Right lobe of liver (tissue), 6 donors: ENCODE data around the gene TEX13C. TPM values are rescaled to one million over a fixed set of nuclear protein-coding genes. Genes with fewer than 3 reads are reported as not detected.

Experiments
- ATAC-seq, 4 donors: fragments of 200-7000 bp; cut with Tn5 transposase; one replicate each; pipeline ENCODE4 v1.9.1; 2020; ENCODE audit warnings: mild to moderate bottlenecking in 4 of 4, moderate library complexity in 4 of 4
- DNase-seq, 3 donors: peaks; one replicate each; pipeline ENCODE4 v3.0.0-alpha.2; 2020
- H3K27ac ChIP-seq, 3 donors: fragments of 200-600 bp; one replicate each; pipeline ENCODE4 v1.8.0; 2022
- H3K27me3 ChIP-seq, 2 donors: fragments of 200-600 bp; one replicate each; pipeline ENCODE4 v1.8.0; 2022
- H3K36me3 ChIP-seq, 4 donors: fragments of 200-600 bp; sonication (generic) in 1 of 4; one replicate each; pipeline versions ENCODE4 v1.5.1 to v1.8.0; 2017 to 2022; ENCODE audit warnings: control low read depth in 1 of 4
- H3K4me1 ChIP-seq, 4 donors: fragments of 200-600 bp; sonication (generic) in 1 of 4; one replicate each; pipeline versions ENCODE4 v1.5.1 to v1.8.0; 2017 to 2022; ENCODE audit warnings: control low read depth in 1 of 4
- H3K4me3 ChIP-seq, 3 donors: fragments of 200-600 bp; one replicate each; pipeline ENCODE4 v1.8.0; 2022
- H3K9me3 ChIP-seq, 4 donors: fragments of 200-600 bp; sonication (generic) in 1 of 4; one replicate each; pipeline versions ENCODE4 v1.5.1 to v1.8.0; 2017 to 2022; ENCODE audit warnings: control low read depth in 1 of 4
- POLR2A ChIP-seq: fragments of 450-650 bp; IDR thresholded peaks from one replicate; pipeline ENCODE4 v1.6.1; 2017; ENCODE audit warnings: antibody characterized with exemption, mild to moderate bottlenecking
- WGBS: methylation state at CpG from one replicate; pipeline ENCODE4 v1.1.6; 2018; ENCODE audit warnings: low coverage, low lambda C conversion rate; ENCODE audit not compliant: insufficient coverage; ENCODE audit errors: missing lambda C conversion rate; 5-methylcytosine and 5-hydroxymethylcytosine counted together
- intact Hi-C, 2 donors: fragments of 100-400 bp; cut with DNase I; formaldehyde crosslinking; loops; one replicate each; pipeline versions ENCODE4 v1.11.2 to v1.14.1; 2022
- total RNA-seq, 6 experiments: library from RNA; depleted of rRNA in 2 of 6; stranded (reverse); fragments of >200 nt in 2 of 6; fragmentation: NEBNext Ultra II Directional in 3 of 6; extraction: Animal tissue kit (Norgen Biotek cat#: 25700) in 3 of 6; gene quantifications; one replicate each; pipeline versions ENCODE4 v1.1.0 to v1.2.4, GENCODE V29; 2016 to 2023
- TF ChIP-seq, protein P1 (sequence below), 4 donors: fragments of 200-600 bp in 3 of 4; fragments of 450-650 bp in 1 of 4; IDR thresholded peaks; one replicate each; pipeline versions ENCODE4 v1.5.1 to v1.8.0; 2016 to 2022; ENCODE audit warnings: antibody characterized with exemption in 4 of 4, mild to moderate bottlenecking in 2 of 4
- donor health status: DM: no; HTN: yes; CAD: no.
- donor health status: DM: no; HTN: no; CAD: no.
- donor health status: DM: no; HTN: no; CAD: no.
- donor health status: DM: no; HTN: yes; CAD: no.
- donor health status: DM: no; HTN: yes; CAD: no.

Gene TEX13C
- total RNA-seq, 6 experiments from 2014 or later = not detected

GRCh38 chrX:125289920-125290319 lies 29.8 kb upstream of the TEX13C start:
- no peaks in the 10 kb centered on the region for H3K36me3 ChIP-seq
- H3K27me3 ChIP-seq = no peaks in the 10 kb centered on the region
- ATAC-seq (no peak), DNase-seq (no peak)
- peaks cover 0 to 12% (median 4%) of the 10 kb centered on the region in 4 donors for H3K4me1 ChIP-seq
- 68% methylated on average over 3 of the region's 3 CpGs for WGBS
- intact Hi-C loops = no loop called here
- TF ChIP-seq POLR2A = no peak
- TF ChIP-seq, protein P1, sequence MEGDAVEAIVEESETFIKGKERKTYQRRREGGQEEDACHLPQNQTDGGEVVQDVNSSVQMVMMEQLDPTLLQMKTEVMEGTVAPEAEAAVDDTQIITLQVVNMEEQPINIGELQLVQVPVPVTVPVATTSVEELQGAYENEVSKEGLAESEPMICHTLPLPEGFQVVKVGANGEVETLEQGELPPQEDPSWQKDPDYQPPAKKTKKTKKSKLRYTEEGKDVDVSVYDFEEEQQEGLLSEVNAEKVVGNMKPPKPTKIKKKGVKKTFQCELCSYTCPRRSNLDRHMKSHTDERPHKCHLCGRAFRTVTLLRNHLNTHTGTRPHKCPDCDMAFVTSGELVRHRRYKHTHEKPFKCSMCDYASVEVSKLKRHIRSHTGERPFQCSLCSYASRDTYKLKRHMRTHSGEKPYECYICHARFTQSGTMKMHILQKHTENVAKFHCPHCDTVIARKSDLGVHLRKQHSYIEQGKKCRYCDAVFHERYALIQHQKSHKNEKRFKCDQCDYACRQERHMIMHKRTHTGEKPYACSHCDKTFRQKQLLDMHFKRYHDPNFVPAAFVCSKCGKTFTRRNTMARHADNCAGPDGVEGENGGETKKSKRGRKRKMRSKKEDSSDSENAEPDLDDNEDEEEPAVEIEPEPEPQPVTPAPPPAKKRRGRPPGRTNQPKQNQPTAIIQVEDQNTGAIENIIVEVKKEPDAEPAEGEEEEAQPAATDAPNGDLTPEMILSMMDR (IDR thresholded peaks at IDR 0.05) = no peak
- H3K27ac ChIP-seq = no peak overlapping the region
- H3K4me3 ChIP-seq = no peak overlapping the region
- H3K9me3 ChIP-seq = no peaks in the 10 kb centered on the region

GRCh38 chrX:125291124-125291523 lies 28.5 kb upstream of the TEX13C start:
- TF ChIP-seq, protein P1 (IDR thresholded peaks at IDR 0.05) = no peak
- no peak for TF ChIP-seq POLR2A
- Histone ChIP-seq H3K9me3 (no peaks in the 10 kb centered on the region), H3K27ac (no peak overlapping the region), H3K27me3 (no peaks in the 10 kb centered on the region), H3K4me1 (peaks cover 0 to 14% (median 6%) of the 10 kb centered on the region in 4 donors), H3K4me3 (no peak overlapping the region), H3K36me3 (no peaks in the 10 kb centered on the region)
- intact Hi-C loops = no loop called here
- no peak for DNase-seq
- peak; percentile 54 to 67 (median 60) for ATAC-seq

DNA sequence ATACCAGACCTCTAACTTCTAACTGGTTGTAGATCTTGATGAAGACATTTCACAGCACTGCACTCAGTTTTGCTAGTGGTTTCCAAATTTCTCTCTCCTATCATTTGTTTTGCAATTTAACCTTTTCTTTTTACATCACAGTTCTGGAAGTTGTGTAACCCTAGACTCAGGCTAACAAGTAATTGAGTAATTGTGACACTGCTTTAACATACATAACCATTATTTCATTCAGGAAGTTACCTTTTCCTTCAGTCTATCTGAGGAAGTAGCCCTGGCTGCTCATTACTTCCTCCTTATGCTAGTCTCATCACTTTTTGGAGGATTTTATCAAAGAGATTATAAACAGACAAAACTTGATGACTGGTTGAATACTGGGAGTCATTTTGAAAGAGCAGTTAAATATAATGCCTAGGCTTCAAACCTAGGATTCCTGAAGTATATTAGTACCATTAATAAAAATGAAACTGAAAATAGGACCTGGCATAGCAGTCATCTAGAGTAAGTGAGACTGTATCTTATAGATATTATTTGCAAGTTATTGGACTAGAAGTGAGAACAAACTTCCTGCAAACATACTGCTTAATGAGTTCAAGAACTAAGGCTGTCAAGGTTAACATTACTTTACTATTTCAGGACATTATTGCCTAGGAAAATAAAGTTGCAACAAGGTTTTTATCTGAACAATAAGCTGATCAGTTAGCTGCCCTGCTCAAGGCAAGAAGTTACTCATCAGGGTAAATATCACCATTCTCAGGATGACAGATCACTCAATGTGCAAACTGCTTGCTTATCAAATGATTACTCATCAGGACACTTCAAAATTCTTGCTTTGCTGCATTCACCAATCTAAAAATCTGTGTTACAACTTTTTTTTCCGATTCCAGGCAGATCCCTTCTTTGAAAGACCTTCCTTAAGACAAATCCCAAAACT lies 25.6 kb upstream of the TEX13C start:
- Histone ChIP-seq H3K9me3 (no peaks in the 10 kb centered on the region), H3K4me3 (no peak overlapping the region), H3K4me1 (peaks cover 0 to 14% (median 6%) of the 10 kb centered on the region in 4 donors), H3K36me3 (no peaks in the 10 kb centered on the region), H3K27me3 (no peaks in the 10 kb centered on the region), H3K27ac (peak overlapping the region in 2 of 3 donors; percentile 32 to 36)
- TF ChIP-seq POLR2A = no peak
- TF ChIP-seq, protein P1 (IDR thresholded peaks at IDR 0.05) = no peak
- WGBS = 10% methylated on average over 1 of the region's 1 CpG
- ATAC-seq (peak; percentile 52 to 72 (median 64)), DNase-seq (no peak)
- intact Hi-C loops = no loop called here

DNA sequence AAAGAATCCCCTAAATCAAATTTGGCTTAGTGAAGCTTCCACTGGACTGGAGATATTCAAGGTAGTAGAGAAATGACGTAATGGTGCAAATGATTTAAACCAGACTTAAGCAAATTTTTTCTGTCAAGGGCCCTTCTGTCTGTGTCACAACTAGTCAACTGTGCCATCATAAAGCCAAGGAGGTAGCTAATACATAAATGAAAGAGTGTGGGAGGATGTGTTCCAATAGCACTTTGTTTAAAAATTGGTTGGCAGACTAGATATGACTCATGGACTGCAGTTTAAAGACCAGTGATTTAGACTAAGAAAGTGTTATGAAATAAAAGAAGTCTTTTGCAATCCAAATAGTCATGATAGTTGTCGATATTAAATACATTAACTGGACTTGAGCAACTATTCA lies 24.3 kb upstream of the TEX13C start:
- WGBS = 48% methylated on average over 2 of the region's 2 CpGs
- Histone ChIP-seq H3K27ac (no peak overlapping the region), H3K27me3 (no peaks in the 10 kb centered on the region), H3K9me3 (no peaks in the 10 kb centered on the region), H3K36me3 (no peaks in the 10 kb centered on the region), H3K4me3 (no peak overlapping the region), H3K4me1 (peaks cover 0 to 14% (median 6%) of the 10 kb centered on the region in 4 donors)
- TF ChIP-seq POLR2A = no peak
- TF ChIP-seq, protein P1 (IDR thresholded peaks at IDR 0.05) = no peak
- ATAC-seq (peak in 3 of 4 donors; percentile 46 to 75 (median 53)), DNase-seq (no peak)
- intact Hi-C loops = no loop called here
